Esophagus squamous epithelium (tissue), 5 donors: ENCODE measurements around the gene KIF3C. TPM values are rescaled to one million over a fixed set of nuclear protein-coding genes. Genes with fewer than 3 reads are reported as not detected.
"Not testable (repeated sequence)": the region's sequence is repeated elsewhere in the genome, so short reads cannot be mapped to it uniquely, and the experiment has no call there.

Experiments used
- DNase-seq: peaks from one replicate; lab custom pipeline; 2025; lab: John Stamatoyannopoulos, UW
- H3K27ac ChIP-seq, 4 donors: fragments of 200-600 bp; sonication (generic); one replicate each; pipeline ENCODE4 v1.5.1; 2016 to 2019; ENCODE audit warnings: mild to moderate bottlenecking in 1 of 4
- H3K27me3 ChIP-seq, 4 donors: fragments of 200-600 bp; sonication (generic); 1 replicate in 3 of 4; 2 replicates in 1 of 4; pipeline versions ENCODE4 v1.5.1 to v1.6.0; 2017 to 2021; ENCODE audit warnings: antibody characterized with exemption in 1 of 4
- H3K36me3 ChIP-seq, 3 donors: fragments of 200-600 bp; sonication (generic); one replicate each; pipeline ENCODE4 v1.5.1; 2016 to 2019
- H3K4me1 ChIP-seq, 3 donors: fragments of 200-600 bp; sonication (generic); one replicate each; pipeline ENCODE4 v1.5.1; 2017 to 2019
- H3K4me3 ChIP-seq, 4 donors: fragments of 200-600 bp; sonication (generic); 1 replicate in 3 of 4; 2 replicates in 1 of 4; pipeline ENCODE4 v1.5.1; 2016 to 2019; ENCODE audit warnings: mild to moderate bottlenecking in 2 of 4, moderate library complexity in 1 of 4
- H3K9me3 ChIP-seq, 3 donors: fragments of 200-600 bp; sonication (generic); one replicate each; pipeline ENCODE4 v1.5.1; 2016 to 2019
- CTCF ChIP-seq, 6 experiments: fragments of 450-650 bp in 4 of 6; fragments of 200-600 bp in 2 of 6; sonication (generic) in 2 of 6; IDR thresholded peaks; one replicate each; pipeline ENCODE4 v1.5.1; 2016 to 2019; ENCODE audit warnings: antibody characterized with exemption in 6 of 6, mild to moderate bottlenecking in 4 of 6, moderate library complexity in 4 of 6
- POLR2A ChIP-seq, 4 donors: fragments of 450-650 bp; IDR thresholded peaks; one replicate each; pipeline ENCODE4 v1.6.1; 2017; ENCODE audit warnings: antibody characterized with exemption in 4 of 4, mild to moderate bottlenecking in 4 of 4, moderate library complexity in 3 of 4
- WGBS, 2 donors: methylation state at CpG; one replicate each; pipeline ENCODE4 v1.1.5; 2018; 5-methylcytosine and 5-hydroxymethylcytosine counted together
- intact Hi-C: fragments of 100-400 bp; cut with DNase I; formaldehyde crosslinking; loops from one replicate; pipeline ENCODE4 v1.15.0; 2022
- total RNA-seq, 4 donors: library from RNA; depleted of rRNA; stranded (reverse); fragments of >200 nt; gene quantifications; one replicate each; pipeline ENCODE4 v1.1.0, GENCODE V29; 2016
- donor health status: DM: yes; HTN: yes; CAD: no.

Gene KIF3C
- total RNA-seq, 4 donors from 2014 or later: 1.3 to 3.4 (median 1.8) TPM

- Histone ChIP-seq H3K36me3 (peaks cover 0 to 27% (median 0%) of the 10 kb centered on the region in 3 donors), H3K4me3 (no peak overlapping the region), H3K27me3 (no peaks in the 10 kb centered on the region), H3K9me3 (no peaks in the 10 kb centered on the region), H3K27ac (no peak overlapping the region), H3K4me1 (no peaks in the 10 kb centered on the region)
- intact Hi-C loops: no loop called here
- no peak for DNase-seq
- no peak for TF ChIP-seq POLR2A (IDR thresholded peaks at IDR 0.05)
- no peak for TF ChIP-seq CTCF (IDR thresholded peaks at IDR 0.05)
- WGBS, 2 donors: 73 to 75% methylated on average over 17 to 18 of the region's 18 CpGs
Measured at GRCh38 chr2:25926984-25927756, 55.1 kb downstream of the KIF3C start.

GRCh38 chr2:25922501-25922900, 59.8 kb downstream of the KIF3C start:
- Histone ChIP-seq H3K9me3 (no peaks in the 10 kb centered on the region), H3K27ac (no peak overlapping the region), H3K36me3 (peaks cover 0 to 4% (median 0%) of the 10 kb centered on the region in 3 donors), H3K4me3 (no peak overlapping the region), H3K27me3 (peaks cover 0 to 6% (median 0%) of the 10 kb centered on the region in 4 donors), H3K4me1 (no peaks in the 10 kb centered on the region)
- DNase-seq: no peak
- intact Hi-C loops: no loop called here
- TF ChIP-seq CTCF (IDR thresholded peaks at IDR 0.05): no peak
- TF ChIP-seq POLR2A (IDR thresholded peaks at IDR 0.05): no peak
- 51 to 69% methylated on average over 2 of the region's 2 CpGs for WGBS, 2 donors

GRCh38 chr2:25920786-25921415, 61.4 kb downstream of the KIF3C start:
- intact Hi-C loops: no loop called here
- DNase-seq: no peak
- no peak for TF ChIP-seq CTCF (IDR thresholded peaks at IDR 0.05)
- no peak for TF ChIP-seq POLR2A (IDR thresholded peaks at IDR 0.05)

DNA sequence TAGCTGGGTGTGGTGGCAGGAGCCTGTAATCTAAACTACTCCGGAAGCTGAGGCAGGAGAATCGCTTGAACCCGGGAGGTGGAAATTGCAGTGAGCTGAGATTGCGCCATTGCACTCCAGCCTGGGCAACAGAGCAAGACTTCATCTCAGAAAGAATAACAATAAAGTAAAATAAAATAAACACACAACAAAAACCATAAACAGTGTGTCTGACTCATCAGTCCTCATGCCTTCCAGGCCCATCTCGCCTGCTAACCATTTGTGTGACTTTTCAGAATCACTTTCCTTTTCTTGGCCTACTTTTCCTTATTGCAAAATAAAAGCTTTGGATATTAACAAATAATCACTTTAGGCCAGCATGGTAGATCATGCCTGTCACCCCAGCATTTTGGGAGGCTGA, 62.0 kb downstream of the KIF3C start:
- Histone ChIP-seq H3K27ac (no peak overlapping the region), H3K9me3 (no peaks in the 10 kb centered on the region), H3K36me3 (no peaks in the 10 kb centered on the region), H3K27me3 (peaks cover 0 to 6% (median 0%) of the 10 kb centered on the region in 4 donors), H3K4me3 (no peak overlapping the region), H3K4me1 (no peaks in the 10 kb centered on the region)
- WGBS, 2 donors: 60 to 74% methylated on average over 5 of the region's 5 CpGs
- no peak for DNase-seq
- TF ChIP-seq POLR2A (IDR thresholded peaks at IDR 0.05) (no peak), CTCF (IDR thresholded peaks at IDR 0.05) (no peak)
- intact Hi-C loops: no loop called here

More at GRCh38 chr2:25920786-25921415, 61.4 kb downstream of the KIF3C start:
- WGBS, 2 donors: 67 to 75% methylated on average over 4 to 11 of the region's 12 CpGs
- H3K27ac ChIP-seq: no peak overlapping the region
- no peak overlapping the region for H3K4me3 ChIP-seq
- H3K36me3 ChIP-seq: no peaks in the 10 kb centered on the region
- H3K27me3 ChIP-seq: peaks cover 0 to 6% (median 0%) of the 10 kb centered on the region in 4 donors
- H3K9me3 ChIP-seq: no peaks in the 10 kb centered on the region
- H3K4me1 ChIP-seq: no peaks in the 10 kb centered on the region

DNA sequence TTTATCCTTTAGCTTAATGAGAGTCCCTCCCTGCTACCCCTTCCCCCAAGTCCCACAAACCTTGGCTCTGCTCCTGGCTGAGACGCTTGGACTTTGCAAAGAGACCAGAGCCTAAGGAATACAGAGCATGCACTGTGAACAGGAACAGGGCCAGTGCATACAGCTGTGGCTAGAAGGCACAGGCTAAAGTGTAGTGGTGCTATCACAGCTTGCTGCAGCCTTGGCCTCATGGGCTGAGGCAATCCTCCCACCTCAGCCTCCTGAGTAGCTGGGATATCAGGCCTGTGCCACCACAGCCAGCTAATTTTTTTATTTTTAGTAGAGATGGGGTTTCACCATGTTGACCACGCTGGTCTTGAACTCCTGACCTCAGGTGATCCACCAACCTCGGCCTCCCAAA, 64.5 kb downstream of the KIF3C start:
- Histone ChIP-seq H3K36me3 (no peaks in the 10 kb centered on the region), H3K9me3 (no peaks in the 10 kb centered on the region), H3K4me3 (no peak overlapping the region), H3K27me3 (peaks cover 0 to 6% (median 0%) of the 10 kb centered on the region in 4 donors), H3K4me1 (no peaks in the 10 kb centered on the region), H3K27ac (no peak overlapping the region)
- intact Hi-C loops: no loop called here
- WGBS, 2 donors: 59 to 83% methylated on average over 2 to 3 of the region's 3 CpGs
- DNase-seq: no peak
- TF ChIP-seq POLR2A (IDR thresholded peaks at IDR 0.05) (no peak), CTCF (IDR thresholded peaks at IDR 0.05) (no peak)

GRCh38 chr2:25917411-25917810, 64.9 kb downstream of the KIF3C start:
- WGBS, 2 donors: 67 to 73% methylated on average over 7 of the region's 7 CpGs
- DNase-seq, H3K36me3 ChIP-seq, intact Hi-C loops, H3K27me3 ChIP-seq, H3K4me1 ChIP-seq, H3K9me3 ChIP-seq, H3K4me3 ChIP-seq, H3K27ac ChIP-seq: not testable (repeated sequence)

DNA sequence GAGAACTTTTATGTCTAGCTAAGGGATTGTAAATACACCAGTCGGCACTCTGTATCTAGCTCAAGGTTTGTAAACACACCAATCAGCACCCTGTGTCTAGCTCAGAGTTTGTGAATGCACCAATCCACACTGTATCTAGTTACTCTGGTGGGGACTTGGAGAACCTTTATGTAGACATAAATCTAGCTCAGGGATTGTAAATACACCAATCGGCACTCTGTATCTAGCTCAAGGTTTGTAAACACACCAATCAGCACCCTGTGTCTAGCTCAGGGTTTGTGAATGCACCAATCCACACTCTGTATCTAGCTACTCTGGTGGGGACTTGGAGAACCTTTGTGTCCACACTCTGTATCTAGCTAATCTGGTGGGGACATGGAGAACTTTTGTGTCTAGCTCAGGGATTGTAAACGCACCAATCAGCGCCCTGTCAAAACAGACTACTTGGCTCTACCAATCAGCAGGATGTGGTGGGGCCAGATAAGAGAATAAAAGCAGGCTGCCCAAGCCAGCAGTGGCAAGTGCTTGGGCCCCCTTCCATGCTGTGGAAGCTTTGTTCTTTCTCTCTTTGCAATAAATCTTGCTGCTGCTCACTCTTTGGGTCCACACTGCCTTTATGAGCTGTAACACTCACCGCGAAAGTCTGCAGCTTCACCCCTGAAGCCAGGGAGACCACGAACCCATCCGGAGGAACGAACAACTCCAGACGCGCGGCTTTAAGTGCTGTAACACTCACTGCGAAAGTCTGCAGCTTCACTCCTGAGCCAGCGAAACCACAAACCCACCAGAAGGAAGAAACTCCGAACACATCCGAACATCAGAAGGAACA, 66.1 kb downstream of the KIF3C start:
- intact Hi-C loops, H3K9me3 ChIP-seq, H3K27me3 ChIP-seq, H3K4me1 ChIP-seq, H3K36me3 ChIP-seq, H3K4me3 ChIP-seq, DNase-seq, H3K27ac ChIP-seq: not testable (repeated sequence)
- 73 to 84% methylated on average over 4 to 13 of the region's 16 CpGs for WGBS, 2 donors
